Stomach smooth muscle (tissue), 2 donors: ENCODE results near the gene DND1.

Experiments
- H3K27ac ChIP-seq: one replicate; pipeline ENCODE4 v1.7.0; 2013; ENCODE audit warnings: mild to moderate bottlenecking, low read length, inconsistent platforms
- H3K27me3 ChIP-seq, 2 donors: one replicate each; pipeline ENCODE4 v1.7.0; 2013; ENCODE audit warnings: low read length in 2 of 2; ENCODE audit not compliant: insufficient read depth in 2 of 2, control insufficient read depth in 1 of 2
- H3K36me3 ChIP-seq, 2 donors: one replicate each; pipeline ENCODE4 v1.7.0; 2013; ENCODE audit warnings: low read length in 2 of 2; ENCODE audit not compliant: control insufficient read depth in 2 of 2, insufficient read depth in 2 of 2
- H3K4me1 ChIP-seq: one replicate; pipeline ENCODE4 v1.7.0; 2013; ENCODE audit warnings: low read length; ENCODE audit not compliant: control insufficient read depth, insufficient read depth
- H3K4me3 ChIP-seq, 2 donors: one replicate each; pipeline ENCODE4 v1.7.0; 2013; ENCODE audit warnings: low read length in 2 of 2
- H3K9ac ChIP-seq, 2 donors: one replicate each; pipeline ENCODE4 v1.7.0; 2013; ENCODE audit warnings: low read length in 2 of 2, mild to moderate bottlenecking in 1 of 2
- H3K9me3 ChIP-seq, 2 donors: one replicate each; pipeline ENCODE4 v1.7.0; 2013; ENCODE audit warnings: low read length in 2 of 2; ENCODE audit not compliant: control insufficient read depth in 2 of 2
- donor health status: healthy.
- donor health status: Pancreatic carcinoma.

DND1 gene

DNA sequence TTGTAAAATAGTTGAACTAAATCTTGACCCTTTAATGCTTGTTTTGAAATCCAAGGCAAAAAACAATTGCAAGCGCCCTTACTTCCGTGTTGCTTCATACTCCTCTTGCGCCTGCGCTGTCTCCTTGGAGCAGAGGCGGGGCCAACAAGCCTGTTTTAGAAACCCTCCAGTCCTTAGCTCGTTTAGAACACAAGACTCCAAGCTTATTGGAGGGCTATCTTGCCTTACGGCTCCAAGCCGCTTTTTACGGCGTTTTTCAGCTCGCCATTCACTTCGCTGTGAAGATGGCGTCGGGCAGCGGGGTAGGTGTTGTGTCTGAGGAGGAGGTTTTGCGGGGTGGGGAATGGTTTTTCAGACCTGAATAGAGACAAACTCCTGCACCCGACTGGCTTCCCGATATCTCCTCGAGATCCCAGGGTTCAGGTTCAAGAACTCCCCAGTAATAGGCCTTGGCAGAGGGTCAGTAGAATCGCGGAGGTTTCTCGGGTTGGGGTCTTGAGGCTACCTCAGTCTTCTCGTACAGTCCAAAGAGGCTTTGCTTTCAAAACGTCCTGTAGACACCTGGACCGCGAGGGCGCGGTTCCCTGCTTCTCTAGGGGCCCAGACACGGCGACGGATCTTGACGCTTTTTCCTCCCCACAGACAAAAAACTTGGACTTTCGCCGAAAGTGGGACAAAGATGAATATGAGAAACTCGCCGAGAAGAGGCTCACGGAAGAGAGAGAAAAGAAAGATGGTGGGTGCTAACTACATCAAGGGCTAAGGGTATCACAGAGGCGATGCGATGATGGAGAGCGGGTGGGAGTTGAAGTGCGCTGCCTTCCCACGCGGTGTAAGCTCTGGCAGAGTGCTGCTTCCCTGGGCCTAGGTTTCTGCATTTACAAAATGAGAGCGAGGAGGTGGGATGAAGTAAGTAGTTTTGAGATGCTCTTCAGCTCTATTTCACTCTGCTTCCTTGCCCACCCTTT is 27.1 kb upstream of the DND1 start, which contains the start of gene ZMAT2:
Gene ZMAT2 (plus strand): TSS at position 271 of the 968 bp plus-strand sequence. CDS start 14 bp downstream, at position 285.
- Histone ChIP-seq H3K36me3 (peaks cover 58 to 61% of the 10 kb centered on the region in 2 donors), H3K4me1 (peaks cover 14% of the 10 kb centered on the region), H3K9me3 (no peaks in the 10 kb centered on the region), H3K27me3 (no peaks in the 10 kb centered on the region), H3K4me3 (peak within 1 kb of the TSS; percentile 89 to 96), H3K9ac (peak within 1 kb of the TSS; percentile 82 to 96), H3K27ac (peak within 1 kb of the TSS; percentile 70)

DNA sequence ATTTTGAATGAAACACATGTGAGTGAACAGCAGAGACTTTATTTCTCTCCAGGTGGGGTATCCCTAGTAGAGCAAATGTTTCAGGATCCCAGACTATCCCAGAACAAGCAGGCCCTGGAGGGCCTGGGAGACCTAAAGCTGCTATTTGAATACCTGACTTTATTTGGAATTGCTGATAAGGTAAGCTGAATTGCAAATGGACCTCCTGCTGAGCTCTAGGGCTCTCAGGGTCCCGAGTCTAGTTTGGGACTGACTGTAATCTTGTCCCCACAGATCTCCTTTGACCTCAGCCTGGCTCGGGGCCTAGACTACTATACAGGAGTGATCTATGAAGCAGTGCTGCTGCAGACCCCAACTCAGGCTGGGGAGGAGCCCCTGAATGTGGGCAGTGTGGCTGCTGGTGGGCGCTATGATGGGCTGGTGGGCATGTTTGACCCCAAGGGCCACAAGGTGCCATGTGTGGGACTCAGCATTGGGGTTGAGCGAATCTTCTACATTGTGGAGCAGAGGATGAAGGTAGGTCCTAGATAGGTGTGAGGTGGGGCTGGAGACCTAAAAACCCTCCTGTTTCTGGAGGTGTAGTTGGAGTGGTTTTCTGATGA is 23.6 kb upstream of the DND1 start:
- Histone ChIP-seq H3K9me3 (no peaks in the 10 kb centered on the region), H3K4me1 (peaks cover 24% of the 10 kb centered on the region), H3K4me3 (no peak overlapping the region), H3K36me3 (peaks cover 46 to 55% of the 10 kb centered on the region in 2 donors), H3K9ac (no peak overlapping the region), H3K27me3 (no peaks in the 10 kb centered on the region), H3K27ac (no peak overlapping the region)

DNA sequence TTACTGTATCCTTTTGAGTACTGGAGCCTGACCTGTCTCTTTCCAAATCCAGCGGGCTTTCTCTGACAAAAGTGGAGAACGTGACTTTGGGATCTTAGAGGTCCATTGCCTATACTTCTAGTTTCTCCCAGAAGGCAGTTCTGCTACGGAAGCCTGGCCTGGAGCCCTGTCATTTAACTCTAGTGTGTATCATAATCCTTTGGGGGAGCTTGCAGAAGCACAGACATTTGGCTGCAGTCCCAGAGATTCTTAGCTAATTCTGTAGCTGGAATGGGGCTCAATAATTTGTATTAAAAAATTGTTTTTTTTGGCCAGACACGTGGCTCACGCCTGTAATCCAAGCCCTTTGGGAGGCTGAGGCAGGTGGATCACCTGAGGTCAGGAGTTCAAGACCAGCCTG is 20.9 kb upstream of the DND1 start:
- H3K4me3 ChIP-seq: no peak overlapping the region
- H3K9ac ChIP-seq: no peak overlapping the region
- no peak overlapping the region for H3K27ac ChIP-seq
- peaks cover 43 to 50% of the 10 kb centered on the region in 2 donors for H3K36me3 ChIP-seq
- H3K27me3 ChIP-seq: no peaks in the 10 kb centered on the region
- peaks cover 17% of the 10 kb centered on the region for H3K4me1 ChIP-seq
- no peaks in the 10 kb centered on the region for H3K9me3 ChIP-seq

DNA sequence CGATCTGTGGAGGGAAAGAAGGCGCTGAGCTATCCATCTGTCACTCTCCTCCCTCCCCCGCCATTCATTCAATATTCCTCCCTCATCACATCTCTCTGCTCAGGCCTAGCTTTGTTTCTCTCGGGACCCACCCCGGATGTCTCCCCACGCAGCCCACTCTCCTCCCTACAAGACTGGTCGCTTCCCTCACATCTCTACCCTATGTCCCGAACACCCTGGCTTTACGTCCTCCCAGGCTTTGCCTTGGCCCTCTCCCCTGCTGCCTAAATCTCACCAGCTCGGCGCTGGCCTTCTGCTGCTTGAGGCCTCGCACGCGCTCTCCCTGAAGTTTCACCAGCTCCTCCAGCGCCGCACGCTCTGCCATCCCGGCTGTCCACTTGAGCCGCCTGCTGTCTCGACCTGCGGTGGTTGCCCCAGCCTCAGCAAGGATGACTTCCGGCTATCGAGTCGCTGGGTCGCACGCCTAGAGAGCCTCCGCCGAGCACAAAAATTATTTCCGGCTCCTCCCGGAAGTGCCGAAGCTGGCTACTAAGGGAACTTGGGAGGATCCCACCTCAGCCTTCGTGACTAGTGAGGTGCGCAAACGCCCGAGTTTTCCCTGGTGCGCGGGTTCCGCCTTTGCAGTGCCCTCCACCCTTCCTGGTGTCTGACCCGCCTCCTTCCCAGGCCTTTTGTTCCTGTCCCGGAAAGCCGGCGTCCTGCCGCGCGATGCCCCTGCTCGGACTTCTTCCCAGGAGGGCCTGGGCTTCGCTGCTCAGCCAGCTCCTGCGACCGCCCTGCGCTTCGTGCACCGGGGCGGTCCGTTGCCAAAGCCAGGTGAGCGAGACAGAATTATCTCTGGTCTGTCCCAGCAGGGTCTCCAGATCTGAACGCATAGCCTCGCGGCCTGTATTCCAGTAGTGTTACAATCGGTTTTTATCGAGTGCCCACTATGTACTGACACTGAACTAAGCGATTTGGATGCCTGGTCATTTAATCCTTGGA is 17.9 kb upstream of the DND1 start, which contains the start of the genes HARS1 and HARS2:
Gene HARS1 (minus strand): TSS at position 430 of the 984 bp plus-strand sequence. CDS start 66 bp downstream, at position 364.
Gene HARS2 (plus strand): TSS at position 515 of the 984 bp plus-strand sequence. CDS start 194 bp downstream, at position 709.
- H3K4me3 ChIP-seq: peak within 1 kb of the TSS; percentile 81 to 98
- H3K4me1 ChIP-seq: peaks cover 17% of the 10 kb centered on the region
- H3K36me3 ChIP-seq: peaks cover 21 to 22% of the 10 kb centered on the region in 2 donors
- H3K9ac ChIP-seq: peak within 1 kb of the TSS; percentile 81 to 91
- peak within 1 kb of the TSS; percentile 69 for H3K27ac ChIP-seq
- H3K9me3 ChIP-seq: no peaks in the 10 kb centered on the region
- H3K27me3 ChIP-seq: no peaks in the 10 kb centered on the region

DNA sequence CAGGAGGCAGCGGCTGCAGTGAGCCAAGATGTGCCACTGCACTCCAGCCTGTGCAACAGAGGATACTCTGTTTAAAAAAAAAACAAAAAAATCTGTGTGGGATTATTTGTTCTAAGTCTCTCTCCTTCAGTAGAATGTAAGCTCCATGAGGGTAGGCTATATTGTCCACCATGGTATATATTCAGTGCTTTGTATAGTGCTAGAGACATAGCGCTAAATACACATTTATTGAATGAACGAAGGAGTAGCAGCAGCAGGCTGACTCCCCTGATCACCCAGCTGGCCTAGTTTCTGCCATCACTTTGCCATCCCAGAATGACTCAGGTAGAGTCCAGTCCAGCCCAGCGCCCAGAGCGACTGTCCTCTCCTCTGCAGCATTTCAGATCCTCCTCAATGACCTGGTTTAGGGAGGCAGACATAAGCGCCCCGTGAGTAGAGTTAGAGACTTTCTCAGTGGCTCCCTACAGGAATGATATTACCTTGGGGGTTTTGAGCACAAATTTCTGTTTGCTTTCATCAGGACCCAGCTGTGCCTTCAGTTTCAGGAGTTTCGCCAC is 17.1 kb upstream of the DND1 start:
- Histone ChIP-seq H3K9ac (peak overlapping the region; percentile 81 to 91), H3K36me3 (peaks cover 14% of the 10 kb centered on the region in 2 donors), H3K27me3 (no peaks in the 10 kb centered on the region)

GRCh38 chr5:140678993-140679392 is 5.6 kb upstream of the DND1 start:
- Histone ChIP-seq H3K9ac (no peak overlapping the region), H3K4me3 (no peak overlapping the region), H3K27me3 (no peaks in the 10 kb centered on the region), H3K9me3 (no peaks in the 10 kb centered on the region), H3K4me1 (no peaks in the 10 kb centered on the region), H3K27ac (no peak overlapping the region), H3K36me3 (peaks cover 48 to 59% of the 10 kb centered on the region in 2 donors)

More for the DNA sequence above, 17.1 kb upstream of the DND1 start:
- Histone ChIP-seq H3K4me1 (peaks cover 17% of the 10 kb centered on the region), H3K9me3 (no peaks in the 10 kb centered on the region), H3K27ac (peak overlapping the region; percentile 69), H3K4me3 (peak overlapping the region; percentile 81 to 98)

DNA sequence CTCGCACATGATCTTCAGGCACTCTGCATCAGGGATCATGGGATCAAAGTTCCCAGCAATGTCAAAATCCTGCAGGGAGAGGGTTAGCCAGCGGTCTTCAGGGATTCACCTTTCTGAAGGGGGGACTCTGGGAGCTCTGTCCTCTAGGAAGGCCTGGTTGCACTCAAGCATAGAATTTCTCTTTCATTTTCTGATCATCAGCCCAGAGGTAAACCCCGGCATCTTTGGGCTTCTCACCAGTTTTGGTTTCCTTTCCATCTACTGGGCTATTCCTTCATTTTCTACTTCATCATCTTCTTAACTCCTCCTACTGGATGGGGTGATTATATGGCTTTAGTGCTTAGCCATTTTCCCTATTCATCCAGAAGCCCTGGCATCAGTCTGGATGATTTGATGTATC is 4.6 kb upstream of the DND1 start:
- H3K27ac ChIP-seq: no peak overlapping the region
- peaks cover 42 to 59% of the 10 kb centered on the region in 2 donors for H3K36me3 ChIP-seq
- H3K9me3 ChIP-seq: no peaks in the 10 kb centered on the region
- H3K9ac ChIP-seq: no peak overlapping the region
- no peaks in the 10 kb centered on the region for H3K27me3 ChIP-seq
- H3K4me1 ChIP-seq: no peaks in the 10 kb centered on the region
- H3K4me3 ChIP-seq: no peak overlapping the region

DNA sequence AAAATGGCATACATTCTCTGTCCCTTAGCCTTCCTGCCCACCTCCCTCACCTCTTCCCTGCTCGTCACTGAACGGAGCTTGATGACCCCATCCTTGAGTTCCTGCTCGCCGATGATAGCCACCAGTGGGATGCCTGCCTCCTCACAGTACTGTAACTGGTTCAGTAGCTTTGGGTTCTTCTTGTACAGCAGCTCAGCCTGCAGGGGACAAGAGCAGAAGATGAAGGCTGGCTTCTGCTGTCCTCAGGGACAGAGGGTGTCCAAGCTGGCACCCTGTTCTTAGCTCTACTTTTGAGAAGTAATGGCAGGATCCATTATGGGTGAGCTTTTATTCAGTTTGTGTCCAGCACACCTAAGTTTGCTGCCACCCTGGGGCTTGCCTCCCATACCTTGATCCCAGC is 1.3 kb upstream of the DND1 start:
- no peak overlapping the region for H3K27ac ChIP-seq
- no peak overlapping the region for H3K4me3 ChIP-seq
- H3K4me1 ChIP-seq: no peaks in the 10 kb centered on the region
- no peaks in the 10 kb centered on the region for H3K27me3 ChIP-seq
- peaks cover 32 to 44% of the 10 kb centered on the region in 2 donors for H3K36me3 ChIP-seq
- no peaks in the 10 kb centered on the region for H3K9me3 ChIP-seq
- no peak overlapping the region for H3K9ac ChIP-seq

GRCh38 chr5:140674211-140674610 is 835 bp upstream of the DND1 start:
- no peak overlapping the region for H3K27ac ChIP-seq
- no peak overlapping the region for H3K9ac ChIP-seq
- H3K36me3 ChIP-seq: peaks cover 31 to 44% of the 10 kb centered on the region in 2 donors
- no peaks in the 10 kb centered on the region for H3K27me3 ChIP-seq
- no peak overlapping the region for H3K4me3 ChIP-seq
- H3K4me1 ChIP-seq: no peaks in the 10 kb centered on the region
- no peaks in the 10 kb centered on the region for H3K9me3 ChIP-seq
